Measurements from ENCODE around the gene PTPRD. TPM values are rescaled to one million over a fixed set of nuclear protein-coding genes. Genes with fewer than 3 reads are reported as not detected.

Gene PTPRD
- total RNA-seq, 1 experiment from 2014 or later, result 32.5 TPM

GRCh38 chr9:10252174-10252573 is 360.6 kb downstream of the PTPRD start:
- WGBS (ENCODE audit: extremely low coverage, insufficient read length, low lambda C conversion rate), result no CpG with 5 or more reads among the region's 2 CpGs
- Mint-ChIP-seq H3K27me3 (ENCODE audit: low read depth) (no peaks in the 10 kb centered on the region), H3K4me3 (no peak overlapping the region), H3K27ac (no peak overlapping the region), H3K9me3 (no peaks in the 10 kb centered on the region), H3K36me3 (ENCODE audit: insufficient read depth in 1 of 3, low read depth in 3 of 3) (no peaks in the 10 kb centered on the region), H3K4me1 (0 out of 4 replicates have a peak, but pooled peaks cover 0 to 3% of the 10 kb centered on the region in 2 experiments)
- Histone ChIP-seq H2AFZ (ENCODE audit: low read length) (no peak overlapping the region), H2BK12ac (ENCODE audit: insufficient read length, low read depth, low read length) (no peak overlapping the region), H3K18ac (ENCODE audit: insufficient read length, low read depth, low read length) (no peak overlapping the region), H3K23ac (ENCODE audit: insufficient read length, low read depth, low read length) (no peak overlapping the region), H2BK20ac (ENCODE audit: low read depth, low read length, poor library complexity, severe bottlenecking) (no peak overlapping the region), H4K91ac (ENCODE audit: insufficient read length, low read depth, low read length) (no peak overlapping the region), H4K5ac (ENCODE audit: insufficient read length, low read depth, low read length) (no peak overlapping the region), H3K79me1 (ENCODE audit: insufficient read depth, low read depth, low read length, poor library complexity, severe bottlenecking) (no peaks in the 10 kb centered on the region), H3K4ac (ENCODE audit: low read depth, low read length) (no peak overlapping the region), H3T11ph (ENCODE audit: low read length) (no peak overlapping the region), H3K27me3 (ENCODE audit: insufficient read depth, low read length) (no peaks in the 10 kb centered on the region), H2BK5ac (ENCODE audit: insufficient read length, low read length) (no peak overlapping the region), H2BK15ac (ENCODE audit: low read depth, low read length) (no peak overlapping the region), H3K14ac (ENCODE audit: insufficient read depth, low read length) (no peak overlapping the region), H3K9me3 (ENCODE audit: control insufficient read depth, low read depth, low read length) (no peaks in the 10 kb centered on the region), H3K79me2 (ENCODE audit: insufficient read depth, low read length) (no peaks in the 10 kb centered on the region), H4K8ac (replicated peaks; ENCODE audit: insufficient read length, low read depth, low read length) (no peak overlapping the region), H2BK120ac (ENCODE audit: low read depth, low read length, poor library complexity, severe bottlenecking) (no peak overlapping the region), H3K27ac (ENCODE audit: insufficient read length, low read depth, low read length) (no peak overlapping the region), H3K4me2 (ENCODE audit: insufficient read depth, insufficient read length, low read length) (no peak overlapping the region), H4K20me1 (ENCODE audit: control insufficient read depth, insufficient read depth, insufficient read length) (no peaks in the 10 kb centered on the region), H3K9ac (ENCODE audit: extremely low read depth, insufficient read length, low read length) (no peak overlapping the region), H3K56ac (ENCODE audit: insufficient read length, low read depth, low read length) (no peak overlapping the region), H3K4me1 (ENCODE audit: insufficient read depth, low read length) (no peaks in the 10 kb centered on the region), H2AK5ac (ENCODE audit: insufficient read length, low read length) (no peak overlapping the region), H3K23me2 (ENCODE audit: insufficient read length, low read depth, low read length, poor library complexity, severe bottlenecking) (no peaks in the 10 kb centered on the region)
- no peak for DNase-seq
- TF ChIP-seq, protein P1, sequence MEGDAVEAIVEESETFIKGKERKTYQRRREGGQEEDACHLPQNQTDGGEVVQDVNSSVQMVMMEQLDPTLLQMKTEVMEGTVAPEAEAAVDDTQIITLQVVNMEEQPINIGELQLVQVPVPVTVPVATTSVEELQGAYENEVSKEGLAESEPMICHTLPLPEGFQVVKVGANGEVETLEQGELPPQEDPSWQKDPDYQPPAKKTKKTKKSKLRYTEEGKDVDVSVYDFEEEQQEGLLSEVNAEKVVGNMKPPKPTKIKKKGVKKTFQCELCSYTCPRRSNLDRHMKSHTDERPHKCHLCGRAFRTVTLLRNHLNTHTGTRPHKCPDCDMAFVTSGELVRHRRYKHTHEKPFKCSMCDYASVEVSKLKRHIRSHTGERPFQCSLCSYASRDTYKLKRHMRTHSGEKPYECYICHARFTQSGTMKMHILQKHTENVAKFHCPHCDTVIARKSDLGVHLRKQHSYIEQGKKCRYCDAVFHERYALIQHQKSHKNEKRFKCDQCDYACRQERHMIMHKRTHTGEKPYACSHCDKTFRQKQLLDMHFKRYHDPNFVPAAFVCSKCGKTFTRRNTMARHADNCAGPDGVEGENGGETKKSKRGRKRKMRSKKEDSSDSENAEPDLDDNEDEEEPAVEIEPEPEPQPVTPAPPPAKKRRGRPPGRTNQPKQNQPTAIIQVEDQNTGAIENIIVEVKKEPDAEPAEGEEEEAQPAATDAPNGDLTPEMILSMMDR (conservative IDR thresholded peaks at IDR 0.05), result no peak

Data from H9 (cell line).